GM12875 (cell line): Measurements from ENCODE around the gene PTK6.
A peak's percentile ranks its signal among the peaks of the same experiment; 100 is the strongest.

Experiments used
- H3K4me3 ChIP-seq: one replicate; pipeline ENCODE4 v1.5.1; 2011; ENCODE audit warnings: low read depth, low read length, control low read depth
- CTCF ChIP-seq: IDR thresholded peaks from 2 replicates; pipeline ENCODE4 v1.5.1; 2011; ENCODE audit warnings: low read depth, mild to moderate bottlenecking, control low read depth, inconsistent platforms, low read length, moderate library complexity, borderline replicate concordance; ENCODE audit not compliant: insufficient read depth

The PTK6 gene

GRCh38 chr20:63536997-63537524, at the start of gene PTK6:
Gene PTK6, minus strand, starts transcription at chr20:63537376. Its CDS starts 62 bp downstream, at chr20:63537314.
- TF ChIP-seq CTCF = no peak
- H3K4me3 ChIP-seq = peak within 1 kb of the TSS; percentile 48

DNA sequence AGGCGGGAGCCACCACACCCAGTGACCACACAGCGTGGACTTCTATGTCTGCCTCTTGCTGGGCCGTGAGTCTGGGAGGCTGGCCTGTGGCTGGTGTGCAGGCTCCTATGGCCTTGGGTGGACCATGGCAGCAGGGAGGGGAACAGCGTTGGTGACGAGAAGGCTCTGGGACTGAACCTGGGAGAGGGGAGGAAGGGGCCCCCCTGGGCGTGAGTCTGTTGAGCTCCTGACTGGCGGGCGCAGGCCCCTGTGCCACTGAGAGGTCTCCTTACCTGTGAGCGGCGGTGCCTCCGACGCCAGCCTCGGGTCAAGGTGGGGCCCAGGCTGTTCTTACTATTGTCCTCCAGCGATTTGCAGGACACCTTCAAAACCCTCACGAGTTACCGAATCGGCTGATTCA, 49.6 kb upstream of the PTK6 start:
- TF ChIP-seq CTCF = no peak
- H3K4me3 ChIP-seq = no peak overlapping the region

DNA sequence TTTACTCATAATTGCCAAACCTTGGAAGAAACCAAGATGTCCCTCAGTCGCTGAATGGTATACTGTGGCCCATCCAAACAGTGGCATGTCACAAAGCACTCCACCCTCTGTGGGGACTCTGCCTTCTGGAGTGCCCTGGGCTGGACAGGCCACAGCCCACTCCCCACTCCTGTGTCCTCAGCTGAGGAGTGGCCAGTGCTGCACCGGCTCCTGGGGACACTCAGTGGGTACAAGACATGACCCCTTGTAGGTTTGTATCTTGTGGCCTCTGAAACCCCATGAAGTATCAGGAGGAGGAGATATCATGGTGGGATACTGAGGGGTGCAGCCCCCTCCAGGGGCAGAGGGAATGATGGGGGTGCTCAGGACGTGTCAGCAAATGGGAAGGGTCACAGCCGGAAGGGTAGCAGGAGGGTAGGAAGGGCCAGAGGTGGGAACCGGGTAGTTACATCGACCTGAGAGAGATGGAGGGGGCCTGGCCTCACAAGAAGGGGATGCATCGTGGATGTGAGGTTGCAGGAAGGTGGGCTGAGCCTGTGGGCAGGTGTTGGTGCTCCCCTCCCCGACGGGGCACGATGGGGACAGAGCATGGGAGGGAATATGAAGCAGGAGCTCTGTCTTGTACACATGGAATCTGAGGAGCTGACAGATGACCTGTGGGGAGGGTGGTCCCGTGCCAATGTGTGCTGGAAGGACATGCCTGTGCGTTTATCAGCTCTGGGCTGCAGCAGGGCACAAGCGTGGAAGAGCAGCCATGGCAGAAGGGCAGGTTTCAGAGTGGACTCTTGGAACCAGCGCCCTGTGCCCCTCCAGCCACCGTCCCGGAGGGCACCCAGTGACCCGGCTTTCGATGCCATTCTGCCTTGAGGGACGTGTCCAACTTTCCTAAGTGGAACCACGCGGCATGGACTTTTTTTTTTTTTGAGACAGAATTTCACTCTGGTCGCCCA, 48.7 kb upstream of the PTK6 start:
- no peak for TF ChIP-seq CTCF
- H3K4me3 ChIP-seq = no peak overlapping the region

GRCh38 chr20:63582382-63583063, 45.3 kb upstream of the PTK6 start:
- no peak overlapping the region for H3K4me3 ChIP-seq
- no peak for TF ChIP-seq CTCF

DNA sequence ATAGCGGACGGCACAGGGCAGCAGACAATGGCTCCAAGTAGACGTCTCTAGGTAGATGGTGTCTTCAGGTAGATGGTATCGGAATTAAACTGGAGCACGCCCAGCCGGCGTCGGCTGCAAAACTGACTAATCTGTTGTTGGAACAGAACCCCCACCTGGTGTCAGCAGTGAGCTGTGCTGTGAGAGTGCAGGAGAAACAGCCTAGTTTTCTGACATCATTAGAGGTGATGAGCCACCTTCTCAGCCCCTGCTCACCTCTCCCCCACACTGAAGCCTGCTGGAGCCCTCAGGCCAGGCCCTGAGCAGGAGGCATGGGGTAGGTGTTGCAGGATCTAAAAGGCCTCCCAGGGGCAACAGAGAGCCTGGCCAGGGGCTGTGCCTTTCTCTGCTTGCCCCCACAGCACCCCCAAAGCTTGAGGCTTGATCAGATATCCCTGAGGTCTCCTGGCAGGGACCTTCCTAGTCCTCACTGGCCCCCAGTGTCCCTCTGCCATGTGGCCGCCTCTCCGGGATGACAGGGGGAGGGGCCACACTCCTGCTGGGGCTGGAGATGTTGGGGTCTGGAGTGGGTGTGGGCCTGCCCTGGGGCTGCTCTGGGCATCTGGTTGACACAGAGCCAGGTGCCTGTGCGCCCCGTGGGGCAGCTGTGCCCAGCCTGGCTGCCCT, 43.8 kb upstream of the PTK6 start:
- TF ChIP-seq CTCF = peak; percentile 67
- H3K4me3 ChIP-seq = no peak overlapping the region

DNA sequence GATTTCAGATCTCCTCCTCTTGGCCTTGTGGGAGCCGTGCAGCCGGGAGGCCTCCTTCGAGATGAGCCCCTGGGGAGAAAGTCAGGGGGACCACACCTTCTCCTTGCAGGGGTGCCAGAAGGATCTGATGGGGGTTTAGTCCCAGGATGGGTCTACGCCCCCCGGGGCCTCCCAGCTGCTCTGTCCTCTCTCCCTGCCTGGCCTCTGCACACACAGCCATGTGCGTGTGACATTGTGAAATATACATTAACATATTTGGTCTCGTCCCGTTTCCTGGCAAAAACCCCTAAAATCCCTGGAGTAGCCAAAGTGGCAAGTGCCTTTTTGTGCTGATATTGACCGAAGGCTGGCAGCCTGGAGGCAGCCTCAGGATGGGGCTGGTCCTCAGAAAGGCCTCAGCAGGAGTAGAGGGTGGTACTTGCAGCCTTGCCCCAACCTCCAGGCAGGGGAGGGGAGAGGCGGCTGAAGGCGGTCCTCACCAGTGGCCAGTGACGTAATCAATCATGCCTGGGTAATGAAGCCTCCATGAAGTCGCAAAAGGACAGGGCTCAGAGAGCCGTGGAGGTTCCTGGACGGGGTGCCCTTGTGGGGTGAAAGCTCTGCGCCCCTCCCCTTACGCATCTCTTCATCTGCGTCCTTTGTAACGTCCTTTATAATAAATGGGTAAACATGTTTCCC, 42.0 kb upstream of the PTK6 start:
- TF ChIP-seq CTCF = no peak

More for the DNA sequence above, 42.0 kb upstream of the PTK6 start:
- H3K4me3 ChIP-seq = no peak overlapping the region
